Activated naive CD4-positive, alpha-beta T cell treated with anti-CD3 and anti-CD28 coated beads for 36 hours (primary cell): ENCODE results near the gene CCSER1. TPM values are rescaled to one million over a fixed set of nuclear protein-coding genes. Genes with fewer than 3 reads are reported as not detected.
"Not testable (repeated sequence)": the region's sequence is repeated elsewhere in the genome, so short reads cannot be mapped to it uniquely, and the experiment has no call there.

Source experiments
- CTCF ChIA-PET: fragments of 350-600 bp; sonication (Branson Sonifier 250); formaldehyde crosslinking; loops from one replicate; lab custom pipeline; 2021; ENCODE audit warnings: antibody characterized with exemption; lab: Charles Lee
- DNase-seq: peaks from one replicate; pipeline ENCODE4 v3.0.0-alpha.2; 2020
- H3K27ac Mint-ChIP-seq: one replicate; pipeline ENCODE4 v1.8.0; 2021; ENCODE audit warnings: mild to moderate bottlenecking, mixed read lengths
- H3K27me3 Mint-ChIP-seq: one replicate; pipeline ENCODE4 v1.8.0; 2021; ENCODE audit warnings: low read depth, mixed read lengths
- H3K36me3 Mint-ChIP-seq: one replicate; pipeline ENCODE4 v1.8.0; 2021; ENCODE audit warnings: low read depth, mixed read lengths
- H3K4me1 Mint-ChIP-seq: one replicate; pipeline ENCODE4 v1.8.0; 2021; ENCODE audit warnings: low read depth, mixed read lengths
- H3K4me3 Mint-ChIP-seq: one replicate; pipeline ENCODE4 v1.8.0; 2021; ENCODE audit warnings: mild to moderate bottlenecking, moderate library complexity, mixed read lengths
- H3K9me3 Mint-ChIP-seq: one replicate; pipeline ENCODE4 v1.8.0; 2021; ENCODE audit warnings: mixed read lengths
- intact Hi-C: fragments of 100-400 bp; cut with micrococcal nuclease; formaldehyde crosslinking; loops from one replicate; pipeline ENCODE4 v1.15.1; 2023
- total RNA-seq, 2 experiments: library from RNA; stranded (reverse); gene quantifications; one replicate each; pipeline ENCODE4 v1.2.3, GENCODE V29; 2021

CCSER1 gene
- total RNA-seq, 2 experiments from 2014 or later, result not detected

DNA sequence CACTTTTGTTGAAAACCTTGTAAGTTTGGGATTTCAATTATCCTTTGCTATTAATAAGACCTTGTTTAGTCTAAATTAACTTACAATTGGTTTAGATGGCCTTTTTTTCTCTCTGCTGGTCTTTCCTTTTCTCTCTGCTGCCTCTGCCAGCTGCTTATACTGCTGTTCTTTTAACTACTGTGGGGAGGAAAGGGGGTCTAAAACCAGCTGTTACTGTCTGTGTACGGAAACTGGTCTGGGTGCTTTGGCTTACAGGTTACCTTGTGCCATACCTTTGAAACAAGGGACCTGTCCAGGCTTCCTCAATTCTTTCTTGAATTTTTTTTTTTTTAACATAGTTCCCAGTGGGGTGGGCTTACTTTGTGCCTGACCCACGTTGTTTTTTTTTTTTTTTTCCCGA, 1230.8 kb downstream of the CCSER1 start:
- DNase-seq, CTCF ChIA-PET, H3K36me3 Mint-ChIP-seq, H3K4me3 Mint-ChIP-seq, H3K4me1 Mint-ChIP-seq, H3K27me3 Mint-ChIP-seq, intact Hi-C loops, H3K27ac Mint-ChIP-seq, H3K9me3 Mint-ChIP-seq: not testable (repeated sequence)

DNA sequence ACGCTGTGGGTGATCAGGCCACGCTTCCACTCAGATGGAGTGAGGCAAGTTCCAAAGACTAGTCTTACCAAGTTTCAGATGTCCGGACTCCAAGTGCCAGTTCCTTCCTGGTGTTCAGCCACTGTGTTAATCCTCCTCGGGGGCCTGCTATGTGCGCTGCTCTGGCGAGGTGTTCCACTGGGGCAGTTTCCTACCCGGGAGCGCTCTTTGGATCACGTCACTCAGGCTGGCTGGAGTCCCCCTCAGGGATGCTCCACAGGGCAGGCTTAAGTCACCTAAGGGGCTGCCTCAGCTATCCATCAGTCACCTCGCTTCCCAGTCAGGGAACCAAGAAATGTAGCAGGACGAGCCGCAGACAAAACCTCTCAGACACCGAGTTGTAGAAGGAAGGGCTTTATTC, 1231.4 kb downstream of the CCSER1 start:
- H3K9me3 Mint-ChIP-seq, intact Hi-C loops, H3K27me3 Mint-ChIP-seq, CTCF ChIA-PET, H3K36me3 Mint-ChIP-seq, H3K27ac Mint-ChIP-seq, H3K4me3 Mint-ChIP-seq, DNase-seq, H3K4me1 Mint-ChIP-seq: not testable (repeated sequence)

- Mint-ChIP-seq H3K36me3 (no peaks in the 10 kb centered on the region), H3K27me3 (no peaks in the 10 kb centered on the region), H3K9me3 (peaks cover 1% of the 10 kb centered on the region), H3K27ac (no peak overlapping the region), H3K4me3 (no peak overlapping the region), H3K4me1 (no peaks in the 10 kb centered on the region)
- no peak for DNase-seq
- CTCF ChIA-PET, result no interaction called here
- intact Hi-C loops, result no loop called here
Measured at GRCh38 chr4:91359041-91360031, 1232.1 kb downstream of the CCSER1 start.

- Mint-ChIP-seq H3K4me3 (no peak overlapping the region), H3K27ac (no peak overlapping the region), H3K9me3 (peaks cover 1% of the 10 kb centered on the region), H3K4me1 (no peaks in the 10 kb centered on the region), H3K36me3 (no peaks in the 10 kb centered on the region), H3K27me3 (no peaks in the 10 kb centered on the region)
- DNase-seq, result no peak
- intact Hi-C loops, result no loop called here
- CTCF ChIA-PET, result no interaction called here
Measured at GRCh38 chr4:91362125-91362524, 1234.9 kb downstream of the CCSER1 start.

DNA sequence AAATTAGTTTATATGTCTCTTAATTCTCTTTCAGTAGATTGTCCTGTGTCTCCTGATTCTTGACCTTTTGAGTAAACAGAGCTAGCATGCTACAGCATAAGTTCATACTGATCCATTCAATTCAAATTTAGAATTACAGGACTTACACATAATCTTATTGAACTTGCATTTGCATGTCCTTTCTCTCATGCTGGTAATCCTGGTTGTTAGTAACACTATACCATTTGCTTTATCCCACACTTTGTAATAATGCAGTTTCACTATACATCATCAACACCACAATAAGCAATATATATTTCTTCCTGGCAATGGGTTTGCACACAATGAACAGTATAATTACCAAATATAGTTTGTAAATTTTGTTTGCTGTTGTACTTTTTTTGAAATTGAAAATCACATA, 1239.4 kb downstream of the CCSER1 start:
- H3K4me3 Mint-ChIP-seq, result no peak overlapping the region
- H3K27ac Mint-ChIP-seq, result no peak overlapping the region
- H3K4me1 Mint-ChIP-seq, result no peaks in the 10 kb centered on the region
- no peaks in the 10 kb centered on the region for H3K9me3 Mint-ChIP-seq
- intact Hi-C loops, result no loop called here
- no peaks in the 10 kb centered on the region for H3K27me3 Mint-ChIP-seq
- no peak for DNase-seq
- no peaks in the 10 kb centered on the region for H3K36me3 Mint-ChIP-seq
- CTCF ChIA-PET, result no interaction called here

- H3K36me3 Mint-ChIP-seq, result no peaks in the 10 kb centered on the region
- H3K4me3 Mint-ChIP-seq, result no peak overlapping the region
- CTCF ChIA-PET, result interaction anchor here (0.6 kb wide), 1 partner anchor 183 kb away, joined by 3 read pairs; no protein-coding TSS in a partner anchor
- intact Hi-C loops, result no loop called here
- DNase-seq, result no peak
- H3K27me3 Mint-ChIP-seq, result no peaks in the 10 kb centered on the region
- no peaks in the 10 kb centered on the region for H3K9me3 Mint-ChIP-seq
- H3K4me1 Mint-ChIP-seq, result no peaks in the 10 kb centered on the region
- no peak overlapping the region for H3K27ac Mint-ChIP-seq
Measured at GRCh38 chr4:91369116-91369515, 1241.9 kb downstream of the CCSER1 start.

DNA sequence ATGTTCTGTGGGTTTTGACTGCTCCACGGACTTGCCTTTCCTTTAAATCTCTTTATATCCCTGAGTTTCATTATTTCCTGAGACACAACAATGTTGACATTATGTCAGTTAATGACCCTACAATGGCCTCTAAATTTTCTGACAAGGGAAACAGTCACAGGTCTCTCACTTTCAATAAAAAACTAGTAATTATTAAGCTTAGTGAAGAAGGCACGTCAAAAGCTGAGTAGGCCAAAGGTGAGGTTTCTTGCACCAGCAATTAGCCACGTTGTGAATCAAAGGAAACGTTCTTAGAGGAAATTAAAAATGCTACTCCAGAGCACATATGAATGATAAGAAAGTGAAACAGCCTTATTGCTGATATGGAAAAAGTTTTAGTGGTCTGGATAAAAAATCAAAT, 1246.4 kb downstream of the CCSER1 start:
- Mint-ChIP-seq H3K27me3 (no peaks in the 10 kb centered on the region), H3K36me3 (no peaks in the 10 kb centered on the region), H3K4me3 (no peak overlapping the region), H3K27ac (no peak overlapping the region), H3K4me1 (no peaks in the 10 kb centered on the region), H3K9me3 (peaks cover 12% of the 10 kb centered on the region)
- DNase-seq, result no peak
- intact Hi-C loops, result no loop called here
- CTCF ChIA-PET, result no interaction called here

DNA sequence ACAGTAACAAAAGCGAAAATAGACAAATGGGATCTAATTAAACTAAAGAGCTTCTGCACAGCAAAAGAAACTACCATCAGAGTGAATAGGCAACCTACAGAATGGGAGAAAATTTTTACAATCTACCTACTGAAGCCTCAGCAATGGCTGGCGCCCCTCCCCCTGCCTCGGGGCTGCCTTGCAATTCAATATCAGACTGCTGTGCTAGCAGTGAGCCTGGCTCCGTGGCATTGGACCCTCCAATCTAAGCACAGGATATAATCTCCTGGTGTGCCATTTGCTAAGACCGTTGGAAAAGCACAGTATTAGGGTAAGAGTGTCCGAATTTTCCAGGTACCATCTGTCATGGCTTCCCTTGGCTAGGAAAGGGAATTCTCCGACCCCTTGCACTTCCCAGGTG, 1278.2 kb downstream of the CCSER1 start:
- peaks cover 23% of the 10 kb centered on the region for H3K9me3 Mint-ChIP-seq
- H3K4me3 Mint-ChIP-seq, H3K36me3 Mint-ChIP-seq, H3K4me1 Mint-ChIP-seq, H3K27me3 Mint-ChIP-seq, intact Hi-C loops, H3K27ac Mint-ChIP-seq, CTCF ChIA-PET, DNase-seq: not testable (repeated sequence)

- Mint-ChIP-seq H3K27ac (no peak overlapping the region), H3K36me3 (no peaks in the 10 kb centered on the region), H3K27me3 (no peaks in the 10 kb centered on the region), H3K9me3 (peaks cover 21% of the 10 kb centered on the region), H3K4me3 (no peak overlapping the region), H3K4me1 (no peaks in the 10 kb centered on the region)
- no peak for DNase-seq
- CTCF ChIA-PET, result interaction anchor here (0.6 kb wide), 1 partner anchor 812 kb away, joined by 3 read pairs; no protein-coding TSS in a partner anchor
- intact Hi-C loops, result no loop called here
Measured at GRCh38 chr4:91422011-91422410, 1294.8 kb downstream of the CCSER1 start.

DNA sequence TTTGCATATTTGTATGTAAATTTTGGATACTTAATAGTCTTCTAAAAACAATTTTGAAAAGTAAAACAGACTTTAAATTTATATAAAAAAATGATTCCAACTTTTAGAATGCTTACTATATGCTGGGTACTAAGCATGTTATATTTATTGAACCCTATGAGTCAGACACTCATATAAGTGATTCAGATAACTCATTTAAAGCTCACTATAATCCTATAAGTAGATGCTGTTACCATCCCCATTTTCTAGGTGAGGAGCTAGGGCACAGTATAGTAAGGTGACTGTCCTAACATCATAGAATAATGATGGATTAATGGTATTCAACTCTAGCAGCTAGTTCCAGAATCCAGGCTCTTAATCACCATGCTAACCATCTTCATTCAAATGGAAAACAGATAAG, 1299.5 kb downstream of the CCSER1 start:
- Mint-ChIP-seq H3K27me3 (no peaks in the 10 kb centered on the region), H3K27ac (no peak overlapping the region), H3K4me3 (no peak overlapping the region), H3K36me3 (no peaks in the 10 kb centered on the region), H3K4me1 (no peaks in the 10 kb centered on the region), H3K9me3 (peaks cover 3% of the 10 kb centered on the region)
- intact Hi-C loops, result no loop called here
- DNase-seq, result no peak
- CTCF ChIA-PET, result no interaction called here

DNA sequence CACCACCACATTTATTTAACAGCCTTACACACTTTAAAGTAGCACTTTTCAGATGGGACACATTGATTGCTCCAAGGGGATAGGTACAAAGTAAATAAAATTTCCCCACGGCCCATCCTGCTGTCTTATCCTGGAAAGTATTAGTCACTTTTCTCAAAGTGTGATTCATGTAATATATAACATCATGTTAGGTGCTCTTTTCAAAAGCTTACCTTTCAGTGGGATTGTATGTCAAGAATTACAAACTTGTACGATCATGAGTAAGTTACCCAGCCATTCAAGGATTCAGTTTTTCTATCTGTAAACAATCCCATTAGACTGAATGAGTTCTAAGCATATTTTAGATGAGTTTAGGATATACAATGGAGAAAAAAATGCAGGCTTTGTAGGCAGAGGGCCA, 1300.0 kb downstream of the CCSER1 start:
- Mint-ChIP-seq H3K27me3 (no peaks in the 10 kb centered on the region), H3K4me3 (no peak overlapping the region), H3K4me1 (no peaks in the 10 kb centered on the region), H3K27ac (no peak overlapping the region), H3K36me3 (no peaks in the 10 kb centered on the region), H3K9me3 (peaks cover 3% of the 10 kb centered on the region)
- intact Hi-C loops, result no loop called here
- no peak for DNase-seq
- CTCF ChIA-PET, result no interaction called here

- Mint-ChIP-seq H3K36me3 (no peaks in the 10 kb centered on the region), H3K27ac (no peak overlapping the region), H3K9me3 (peaks cover 4% of the 10 kb centered on the region), H3K27me3 (no peaks in the 10 kb centered on the region), H3K4me1 (no peaks in the 10 kb centered on the region), H3K4me3 (no peak overlapping the region)
- intact Hi-C loops, result no loop called here
- CTCF ChIA-PET, result no interaction called here
- no peak for DNase-seq
Measured at GRCh38 chr4:91434631-91435030, 1307.4 kb downstream of the CCSER1 start.

GRCh38 chr4:91436556-91436955, 1309.4 kb downstream of the CCSER1 start:
- Mint-ChIP-seq H3K4me1 (no peaks in the 10 kb centered on the region), H3K4me3 (no peak overlapping the region), H3K36me3 (no peaks in the 10 kb centered on the region), H3K27ac (no peak overlapping the region), H3K9me3 (peaks cover 6% of the 10 kb centered on the region), H3K27me3 (no peaks in the 10 kb centered on the region)
- CTCF ChIA-PET, result no interaction called here
- intact Hi-C loops, result no loop called here
- DNase-seq, result no peak
